GM21423 (cell line): ENCODE measurements around the gene VAPA.

Experiments
- ATAC-seq: cut with Tn5 transposase; IDR thresholded peaks from one replicate; pipeline ENCODE4 v1.9.1; 2021; ENCODE audit warnings: mild to moderate bottlenecking, moderate library complexity; ENCODE audit not compliant: unreplicated experiment

Gene VAPA

GRCh38 chr18:9931678-9932077 lies 17.9 kb downstream of the VAPA start:
- ATAC-seq, result no peak

- no peak for ATAC-seq
Observed at GRCh38 chr18:9933865-9934264, 20.0 kb downstream of the VAPA start.

DNA sequence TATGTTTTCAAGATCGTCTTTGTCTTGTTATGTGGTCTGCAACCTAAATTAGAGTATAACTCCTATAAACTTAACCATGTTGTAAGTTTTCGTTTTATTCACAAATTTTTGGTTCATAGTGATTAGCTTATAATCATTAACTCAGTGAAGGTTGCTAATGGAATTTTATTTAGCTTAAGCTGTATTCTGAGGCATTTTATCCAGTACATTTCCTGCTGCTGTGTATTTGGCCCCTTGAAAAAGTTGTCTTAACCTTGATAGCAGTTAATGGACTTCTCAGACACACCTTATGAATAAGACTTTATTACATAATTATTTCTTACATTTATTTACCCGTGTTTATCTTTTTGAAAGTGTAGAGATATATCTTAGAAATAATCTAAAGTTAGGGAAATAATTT lies 20.5 kb downstream of the VAPA start:
- ATAC-seq, result no peak

- ATAC-seq, result no peak
Observed at GRCh38 chr18:9941103-9941502, 27.3 kb downstream of the VAPA start.

GRCh38 chr18:9941660-9942059 lies 27.8 kb downstream of the VAPA start:
- ATAC-seq, result no peak

- no peak for ATAC-seq
Observed at GRCh38 chr18:9943311-9943710, 29.5 kb downstream of the VAPA start.

- ATAC-seq, result no peak
Observed at GRCh38 chr18:9944805-9945204, 31.0 kb downstream of the VAPA start.

GRCh38 chr18:9946831-9947230 lies 33.0 kb downstream of the VAPA start:
- ATAC-seq, result no peak

- ATAC-seq, result no peak
Observed at GRCh38 chr18:9947248-9947647, 33.4 kb downstream of the VAPA start.

DNA sequence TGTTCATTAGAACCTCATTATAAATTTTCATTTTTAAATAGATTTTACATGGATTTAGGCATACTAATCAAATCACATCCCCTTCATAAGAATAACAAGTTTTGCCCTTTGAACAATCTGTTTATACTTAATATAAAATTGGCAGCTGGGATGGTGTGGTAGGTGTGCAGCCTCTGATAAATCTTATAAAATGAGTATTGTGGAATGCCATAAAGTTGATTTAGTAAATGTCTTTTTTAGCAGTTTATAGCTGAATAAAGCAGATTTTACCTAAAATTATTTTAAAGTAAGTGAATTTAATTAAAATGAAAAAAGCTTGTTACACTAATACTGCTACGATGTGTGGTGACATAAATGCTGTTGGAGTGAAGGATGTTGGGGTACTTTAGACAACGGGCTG lies 35.5 kb downstream of the VAPA start:
- no peak for ATAC-seq

GRCh38 chr18:9949861-9950260 lies 36.0 kb downstream of the VAPA start:
- no peak for ATAC-seq

DNA sequence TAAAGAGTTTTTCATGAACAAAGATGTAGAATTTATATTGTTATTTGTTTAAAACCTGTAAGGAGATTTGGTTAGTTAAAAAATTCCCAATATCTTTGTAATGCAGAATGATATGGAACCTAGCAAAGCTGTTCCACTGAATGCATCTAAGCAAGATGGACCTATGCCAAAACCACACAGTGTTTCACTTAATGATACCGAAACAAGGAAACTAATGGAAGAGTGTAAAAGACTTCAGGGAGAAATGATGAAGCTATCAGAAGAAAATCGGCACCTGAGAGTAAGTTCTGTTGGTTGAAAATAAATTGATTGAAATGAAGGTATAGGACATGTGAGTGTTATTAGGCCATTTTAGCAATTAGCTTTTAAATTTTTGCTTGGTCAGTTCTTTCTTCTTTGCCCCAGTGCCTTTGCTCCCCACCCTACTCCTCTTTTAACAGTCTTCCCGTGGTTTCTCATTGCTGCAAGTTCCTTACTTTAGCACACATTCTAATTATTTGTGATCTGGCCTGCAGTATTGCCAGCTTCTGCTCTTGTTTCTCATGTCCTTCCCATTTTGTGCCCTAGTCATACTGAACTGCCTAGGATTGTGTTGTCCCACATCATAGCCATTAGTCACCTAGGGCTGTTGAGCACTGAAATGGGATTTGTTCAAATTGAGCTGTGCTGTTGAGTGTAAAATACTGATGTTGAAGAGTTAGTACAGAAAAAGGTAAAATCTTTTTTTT lies 36.6 kb downstream of the VAPA start:
- no peak for ATAC-seq

- ATAC-seq, result no peak
Observed at GRCh38 chr18:9951022-9951859, 37.4 kb downstream of the VAPA start.

GRCh38 chr18:9952633-9953416 lies 39.0 kb downstream of the VAPA start:
- ATAC-seq, result no peak

DNA sequence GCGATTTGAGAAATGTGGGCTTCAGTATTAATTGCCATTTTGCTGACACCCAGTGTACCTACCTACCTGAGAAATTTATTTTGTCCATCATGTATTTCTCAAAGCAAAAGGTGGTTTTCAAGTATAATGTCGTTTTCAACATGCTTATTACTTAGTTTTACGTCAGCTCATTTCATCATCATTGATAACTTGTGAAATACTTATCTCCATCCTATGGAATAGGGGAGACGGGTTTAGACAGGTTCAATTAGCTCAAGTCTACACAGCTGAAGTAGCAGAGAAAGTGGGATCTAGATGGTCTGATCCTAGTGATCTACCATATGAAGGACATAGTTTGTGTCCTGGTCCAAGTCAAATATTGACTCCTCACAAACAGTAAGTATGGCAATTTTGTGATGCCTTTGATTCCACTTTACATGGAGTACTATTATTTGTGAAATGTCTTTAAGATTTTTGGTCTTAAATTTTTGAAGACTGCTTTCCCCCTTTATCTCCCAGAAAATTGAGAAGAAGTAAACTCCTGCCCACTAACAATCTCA lies 45.1 kb downstream of the VAPA start:
- ATAC-seq, result no peak

GRCh38 chr18:9959564-9959963 lies 45.7 kb downstream of the VAPA start:
- no peak for ATAC-seq

- ATAC-seq, result no peak
Observed at GRCh38 chr18:9960258-9960904, 46.6 kb downstream of the VAPA start.

DNA sequence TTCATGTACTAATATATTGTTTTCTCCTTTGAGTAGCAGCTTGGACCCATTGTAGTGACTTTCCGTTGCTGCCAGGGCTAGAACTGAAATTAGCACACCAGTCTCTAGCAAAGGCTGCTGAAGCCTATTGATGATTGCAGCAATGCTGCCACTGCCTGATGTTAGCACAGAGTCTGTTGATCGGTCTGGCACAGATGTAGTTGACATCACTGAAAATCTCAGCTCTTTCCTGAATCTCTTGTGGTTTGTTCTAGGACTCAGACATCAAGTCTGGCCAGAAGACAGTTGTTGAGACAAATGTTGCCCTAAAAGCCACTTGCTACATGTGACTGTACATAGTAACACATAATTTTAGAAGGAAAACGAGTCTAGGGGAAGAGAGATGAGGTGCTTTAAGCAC lies 47.2 kb downstream of the VAPA start:
- ATAC-seq, result no peak

DNA sequence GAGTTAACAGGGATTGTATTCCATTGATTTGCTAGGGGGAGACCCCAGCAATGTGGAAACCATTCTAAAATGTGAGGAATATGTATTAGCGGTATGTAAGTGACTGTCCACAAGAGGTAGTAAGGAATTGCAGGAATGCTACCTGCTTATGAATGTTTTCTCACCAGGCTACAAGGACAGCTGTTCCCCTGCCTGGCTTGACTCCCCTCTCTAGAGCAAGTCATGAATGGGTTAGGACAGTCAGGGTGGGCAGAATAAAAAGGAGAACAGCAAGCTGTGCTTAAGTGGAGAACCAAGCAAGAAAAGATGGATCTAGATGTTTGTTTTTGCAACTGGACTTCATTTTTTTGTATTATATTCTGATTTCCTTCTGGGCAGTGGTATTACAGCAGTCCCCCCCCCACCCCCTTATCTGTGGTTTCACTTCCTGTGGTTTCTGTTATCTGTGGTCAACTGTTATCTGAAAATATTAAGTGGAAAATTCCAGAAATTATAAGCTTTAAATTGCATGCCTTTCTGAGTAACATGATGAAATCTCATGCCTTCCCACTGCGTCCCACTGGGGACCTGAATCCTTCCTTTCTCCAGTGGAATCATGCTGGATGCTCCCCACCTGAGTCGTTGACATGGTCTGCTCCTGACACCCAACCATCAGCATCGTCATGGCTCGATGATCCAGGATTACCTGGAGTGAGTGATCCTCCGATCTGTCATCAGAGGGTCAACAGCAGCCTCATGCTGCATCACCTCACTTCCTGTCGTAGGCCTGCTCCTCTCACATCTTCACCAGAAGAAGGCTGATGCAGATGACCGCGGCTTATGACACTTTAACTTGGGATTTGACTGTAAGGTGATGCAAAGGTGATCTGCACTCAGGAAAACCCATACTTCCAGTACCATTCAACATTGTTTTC lies 52.2 kb downstream of the VAPA start:
- no peak for ATAC-seq
